IMR-90 (cell line): ENCODE results near the gene CDC5L.

Experiments used
- CEBPB ChIP-seq: IDR thresholded peaks from 2 replicates; pipeline ENCODE4 v1.6.1; 2012; ENCODE audit warnings: low read depth, low read length, improper control_type of control experiment
- CTCF ChIP-seq: conservative IDR thresholded peaks from 2 replicates; pipeline ENCODE4 v1.5.1; 2012; ENCODE audit warnings: mild to moderate bottlenecking, low read depth, low read length, improper control_type of control experiment
- MAFK ChIP-seq: IDR thresholded peaks from 2 replicates; pipeline ENCODE4 v1.6.1; 2012; ENCODE audit warnings: low read depth, low read length, improper control_type of control experiment
- POLR2A ChIP-seq: IDR thresholded peaks from 2 replicates; pipeline ENCODE4 v1.6.1; 2012; ENCODE audit warnings: mild to moderate bottlenecking, low read depth, low read length
- RCOR1 ChIP-seq: IDR thresholded peaks from 2 replicates; pipeline ENCODE4 v1.6.1; 2012; ENCODE audit warnings: mild to moderate bottlenecking, low read length, improper control_type of control experiment; ENCODE audit not compliant: insufficient replicate concordance
- RFX5 ChIP-seq: IDR thresholded peaks from 2 replicates; pipeline ENCODE4 v1.8.0; 2012; ENCODE audit warnings: low read depth, mild to moderate bottlenecking, low read length, moderate library complexity

DNA sequence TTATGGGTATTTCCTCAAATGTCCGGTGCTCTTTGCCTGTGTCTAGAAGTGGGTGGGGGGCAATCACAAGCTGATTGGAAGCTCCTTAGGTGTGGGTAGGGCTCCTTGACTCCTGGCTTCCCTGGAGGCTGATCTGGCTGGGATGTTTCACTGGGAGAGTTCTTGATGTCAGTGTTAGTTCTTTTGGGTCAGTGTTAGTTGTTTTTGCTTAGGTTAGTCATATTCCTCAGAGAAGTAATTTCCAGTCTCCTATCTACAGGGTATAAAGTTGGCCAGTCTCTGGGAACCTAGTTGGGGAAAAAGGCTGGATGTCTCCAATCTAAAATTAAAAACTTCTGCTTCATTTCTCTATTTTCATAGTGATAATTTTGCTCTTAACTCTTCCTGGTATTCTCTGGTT is 23.6 kb downstream of the CDC5L start:
- TF ChIP-seq CTCF: no peak
- TF ChIP-seq POLR2A: no peak
- TF ChIP-seq MAFK: no peak
- no peak for TF ChIP-seq RFX5
- no peak for TF ChIP-seq CEBPB
- no peak for TF ChIP-seq RCOR1
